ENCODE measurements around the gene TBC1D22B. TPM values are rescaled to one million over a fixed set of nuclear protein-coding genes. Genes with fewer than 3 reads are reported as not detected.

TBC1D22B gene
- total RNA-seq, 1 donor from 2014 or later, result 6.3 TPM

- intact Hi-C loops (cut with DNase I), result no loop called here
- no peak for DNase-seq (ENCODE audit: missing footprints)
- ATAC-seq, result no peak
Measured at GRCh38 chr6:37260040-37260439, 2.5 kb downstream of the TBC1D22B start.

DNA sequence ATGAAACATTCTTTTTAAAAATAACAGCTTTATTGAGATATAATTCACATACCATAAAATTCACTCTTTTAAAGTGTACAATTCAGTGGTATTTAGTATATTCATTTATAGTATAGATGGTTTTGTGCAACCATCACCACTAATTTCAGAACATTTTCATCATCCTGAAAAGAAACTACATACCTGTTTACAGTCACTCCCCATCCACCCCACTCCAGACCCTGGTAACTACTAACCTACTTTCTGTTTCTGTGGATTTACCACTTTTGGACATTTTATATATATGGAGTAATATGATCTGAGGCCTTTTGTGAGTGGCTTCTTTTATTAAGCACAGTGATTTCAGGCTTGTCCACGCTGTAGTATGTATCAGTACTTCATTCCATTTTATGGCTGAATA, 2.9 kb downstream of the TBC1D22B start:
- DNase-seq (ENCODE audit: missing footprints) (no peak), ATAC-seq (no peak)
- intact Hi-C loops (cut with DNase I), result no loop called here

DNA sequence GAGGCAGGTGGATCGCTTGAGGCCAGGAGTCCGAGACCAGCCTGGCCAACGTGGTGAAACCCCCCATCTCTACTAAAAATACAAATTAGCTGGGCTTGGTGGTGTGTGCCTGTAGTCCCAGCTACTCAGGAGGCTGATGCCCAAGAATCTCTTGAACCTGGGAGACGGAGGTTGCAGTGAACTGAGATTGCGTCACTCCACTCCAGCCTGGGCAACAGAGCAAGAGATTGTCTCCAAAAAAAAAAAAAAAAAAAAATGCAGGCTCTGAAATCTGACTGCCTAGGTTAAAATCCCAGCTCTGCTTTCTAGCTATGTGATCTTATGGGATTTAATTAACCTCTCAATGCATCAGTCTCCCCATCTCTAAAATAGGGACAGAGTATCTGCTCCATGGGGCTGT, 3.6 kb downstream of the TBC1D22B start:
- intact Hi-C loops (cut with DNase I), result no loop called here
- DNase-seq (ENCODE audit: missing footprints) (no peak), ATAC-seq (no peak)

- DNase-seq (ENCODE audit: missing footprints) (no peak), ATAC-seq (no peak)
- intact Hi-C loops (cut with DNase I), result no loop called here
Measured at GRCh38 chr6:37262446-37263026, 5.0 kb downstream of the TBC1D22B start.

DNA sequence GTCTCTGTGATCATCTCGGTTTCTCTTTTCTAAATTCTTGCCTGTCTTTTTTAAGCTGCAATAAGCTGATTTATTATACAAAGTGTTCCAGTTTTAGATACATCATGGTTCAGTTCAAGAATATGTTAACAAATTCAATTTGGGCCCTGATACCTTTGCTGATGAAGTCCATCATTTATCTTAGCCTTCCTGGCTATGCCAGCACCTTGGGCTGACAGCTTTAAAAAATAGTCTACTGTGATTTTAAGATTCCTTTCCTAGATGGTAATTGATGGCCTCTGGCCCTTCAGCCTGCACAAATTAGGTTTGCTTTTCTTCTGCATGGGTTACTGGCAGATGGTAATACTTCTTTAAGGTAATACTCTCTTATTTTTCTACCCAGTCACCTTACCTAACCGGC, 7.4 kb downstream of the TBC1D22B start:
- DNase-seq (ENCODE audit: missing footprints), result no peak
- intact Hi-C loops (cut with DNase I), result no loop called here
- ATAC-seq, result no peak

DNA sequence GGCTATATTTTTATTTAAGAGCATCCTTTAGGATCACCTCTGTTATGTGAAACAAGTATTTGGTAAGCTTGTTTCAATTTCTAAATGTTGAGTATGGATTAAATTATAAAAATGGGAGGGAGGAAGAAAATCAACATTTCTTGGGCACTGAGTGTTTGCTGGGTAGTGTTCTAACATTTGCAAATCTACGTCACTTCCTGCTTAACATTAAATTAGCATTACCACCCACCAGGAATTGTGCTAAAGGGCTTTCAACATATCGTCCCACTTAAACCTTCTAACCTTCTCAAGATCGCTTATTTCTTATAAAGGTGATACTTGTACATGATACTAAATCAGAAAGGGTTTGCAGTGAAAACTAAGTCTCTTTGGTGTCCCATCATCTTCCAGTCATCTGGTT, 8.3 kb downstream of the TBC1D22B start:
- ATAC-seq (no peak), DNase-seq (ENCODE audit: missing footprints) (no peak)
- intact Hi-C loops (cut with DNase I), result no loop called here

DNA sequence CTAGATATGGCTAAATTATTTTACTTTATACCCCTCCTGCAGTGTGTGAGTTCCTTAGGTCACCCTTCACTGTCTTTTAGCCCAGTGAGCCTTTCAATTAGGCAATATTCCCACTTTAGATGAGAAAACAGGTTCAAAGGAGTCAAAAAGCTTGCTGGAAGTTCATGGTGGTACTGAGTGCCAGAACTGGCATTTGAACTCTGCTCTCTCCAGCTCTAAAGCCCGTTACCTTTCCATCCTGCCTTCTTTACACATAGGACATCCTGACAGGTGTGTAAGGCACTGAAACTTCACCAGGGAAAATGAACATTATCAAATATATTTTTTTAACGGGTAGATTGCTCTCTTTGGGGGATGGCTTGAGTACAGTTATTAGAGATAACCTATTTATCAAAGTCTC, 11.5 kb downstream of the TBC1D22B start:
- no peak for DNase-seq (ENCODE audit: missing footprints)
- intact Hi-C loops (cut with DNase I), result no loop called here
- ATAC-seq, result no peak

GRCh38 chr6:37272834-37273566, 15.4 kb downstream of the TBC1D22B start:
- intact Hi-C loops (cut with DNase I), result no loop called here
- ATAC-seq (no peak), DNase-seq (ENCODE audit: missing footprints) (no peak)

- intact Hi-C loops (cut with DNase I), result no loop called here
- ATAC-seq (no peak), DNase-seq (ENCODE audit: missing footprints) (no peak)
Measured at GRCh38 chr6:37273690-37274089, 16.1 kb downstream of the TBC1D22B start.

- no peak for ATAC-seq
- intact Hi-C loops (cut with DNase I), result no loop called here
- DNase-seq (ENCODE audit: missing footprints), result no peak
Measured at GRCh38 chr6:37275350-37275749, 17.8 kb downstream of the TBC1D22B start.

GRCh38 chr6:37277001-37277409, 19.4 kb downstream of the TBC1D22B start:
- intact Hi-C loops (cut with DNase I), result no loop called here
- ATAC-seq (no peak), DNase-seq (ENCODE audit: missing footprints) (no peak)

- peak; percentile 69 for ATAC-seq
- no peak for DNase-seq (ENCODE audit: missing footprints)
- intact Hi-C loops (cut with DNase I), result no loop called here
Measured at GRCh38 chr6:37279366-37280134, 22.0 kb downstream of the TBC1D22B start.

DNA sequence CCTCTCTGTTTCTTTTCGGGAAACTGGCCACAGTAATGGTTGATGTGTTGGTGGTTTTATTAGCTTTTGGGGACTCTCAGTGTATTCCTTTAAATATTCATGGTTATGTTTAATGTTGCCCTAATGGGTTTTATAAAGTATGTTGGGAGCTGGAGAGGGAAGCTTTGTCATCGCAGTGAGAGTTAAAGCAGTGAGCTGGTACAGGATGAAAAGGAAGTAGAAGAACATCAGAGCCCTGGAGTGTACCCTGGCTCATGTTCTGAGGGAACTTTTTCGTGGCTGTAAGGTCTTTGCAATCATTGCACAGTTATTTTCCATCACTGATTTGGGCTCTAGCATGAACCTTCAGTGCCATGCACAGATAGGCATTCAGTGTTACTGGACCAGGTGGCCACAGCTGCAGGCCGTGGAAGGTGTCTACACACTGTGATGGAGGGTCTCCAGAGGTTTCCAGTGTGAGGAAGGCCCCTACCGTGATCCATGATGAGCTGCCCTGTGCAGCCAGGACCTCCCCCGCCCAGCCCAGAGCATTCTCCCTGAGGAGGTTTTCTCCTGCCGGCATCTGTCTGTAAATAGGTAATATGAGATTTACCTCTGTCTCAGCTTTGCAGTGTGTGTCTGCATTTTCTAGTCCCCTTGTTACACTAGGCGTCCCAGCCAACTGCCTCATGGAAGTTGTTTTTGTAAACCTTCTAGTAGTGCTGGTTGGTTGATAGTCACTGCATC, 22.8 kb downstream of the TBC1D22B start:
- ATAC-seq, result no peak
- intact Hi-C loops (cut with DNase I), result no loop called here
- no peak for DNase-seq (ENCODE audit: missing footprints)

- intact Hi-C loops (cut with DNase I), result no loop called here
- no peak for ATAC-seq
Measured at GRCh38 chr6:37282371-37282770, 24.8 kb downstream of the TBC1D22B start.

GRCh38 chr6:37283268-37283667, 25.7 kb downstream of the TBC1D22B start:
- ATAC-seq (no peak), DNase-seq (ENCODE audit: missing footprints) (no peak)
- intact Hi-C loops (cut with DNase I), result no loop called here

More at GRCh38 chr6:37282371-37282770, 24.8 kb downstream of the TBC1D22B start:
- DNase-seq (ENCODE audit: missing footprints), result no peak

DNA sequence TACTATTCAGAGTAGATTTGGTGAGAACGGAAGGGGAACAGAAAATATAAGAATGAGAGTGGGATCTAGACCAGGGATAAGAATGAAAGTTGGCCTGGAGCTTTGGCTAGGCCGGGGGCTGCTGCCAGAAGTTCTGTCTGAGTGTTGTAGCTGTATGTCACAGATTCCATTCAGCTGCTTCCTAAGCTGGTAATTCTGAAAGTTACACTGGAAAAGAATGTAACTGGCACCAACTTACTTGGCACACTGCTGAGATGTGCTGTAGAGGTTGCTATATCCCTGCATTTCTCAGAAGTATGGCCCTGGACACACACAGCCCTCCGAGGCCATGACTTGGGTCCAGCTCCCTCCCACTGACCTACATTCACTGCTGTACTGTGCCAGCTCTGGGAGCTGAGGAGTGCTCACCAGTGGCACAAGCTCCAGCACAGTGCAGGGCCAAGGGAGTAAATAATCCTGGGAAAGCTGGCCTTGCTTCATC, 26.1 kb downstream of the TBC1D22B start:
- intact Hi-C loops (cut with DNase I), result loop anchor here (2.0 kb wide), 1 partner anchor 27 kb away; the partner anchor contains the start of gene TBC1D22B
- DNase-seq (ENCODE audit: missing footprints), result peak; percentile 72
- ATAC-seq, result peak; percentile 97

- no peak for ATAC-seq
- intact Hi-C loops (cut with DNase I), result loop anchor here (2.0 kb wide), 1 partner anchor 28 kb away; the partner anchor contains the start of gene TBC1D22B
- DNase-seq (ENCODE audit: missing footprints), result no peak
Measured at GRCh38 chr6:37284781-37285180, 27.2 kb downstream of the TBC1D22B start.

DNA sequence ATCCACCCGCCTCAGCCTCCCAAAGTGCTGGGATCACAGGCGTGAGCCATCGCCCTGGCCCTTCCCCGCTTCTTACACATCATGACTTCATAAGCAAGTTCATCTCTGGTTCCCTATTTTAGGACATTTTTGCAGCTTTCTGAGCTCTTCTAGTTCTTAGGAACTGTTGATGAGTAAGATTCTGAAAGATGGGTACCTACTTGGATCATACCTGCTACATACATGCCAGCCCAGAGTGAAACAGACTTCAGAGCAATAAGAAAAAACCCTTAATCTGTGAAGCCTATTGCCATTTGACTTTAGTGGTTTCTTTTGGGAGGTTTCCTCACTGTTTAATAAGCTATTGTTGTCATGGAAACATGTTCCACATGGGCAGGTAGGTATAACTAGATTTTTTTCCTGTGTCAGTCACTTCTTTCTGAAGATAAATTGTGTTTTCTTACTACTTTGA, 28.3 kb downstream of the TBC1D22B start:
- ATAC-seq, result no peak
- DNase-seq (ENCODE audit: missing footprints), result no peak
- intact Hi-C loops (cut with DNase I), result loop anchor here (2.0 kb wide), 1 partner anchor 29 kb away; the partner anchor contains the start of gene TBC1D22B
